GM19324 (cell line): Measurements from ENCODE around the gene AFG3L2.

ENCODE experiments used
- ATAC-seq: cut with Tn5 transposase; IDR thresholded peaks from one replicate; pipeline ENCODE4 v1.9.1; 2021; ENCODE audit warnings: mild to moderate bottlenecking, moderate library complexity; ENCODE audit not compliant: unreplicated experiment, low FRiP score

Gene AFG3L2

DNA sequence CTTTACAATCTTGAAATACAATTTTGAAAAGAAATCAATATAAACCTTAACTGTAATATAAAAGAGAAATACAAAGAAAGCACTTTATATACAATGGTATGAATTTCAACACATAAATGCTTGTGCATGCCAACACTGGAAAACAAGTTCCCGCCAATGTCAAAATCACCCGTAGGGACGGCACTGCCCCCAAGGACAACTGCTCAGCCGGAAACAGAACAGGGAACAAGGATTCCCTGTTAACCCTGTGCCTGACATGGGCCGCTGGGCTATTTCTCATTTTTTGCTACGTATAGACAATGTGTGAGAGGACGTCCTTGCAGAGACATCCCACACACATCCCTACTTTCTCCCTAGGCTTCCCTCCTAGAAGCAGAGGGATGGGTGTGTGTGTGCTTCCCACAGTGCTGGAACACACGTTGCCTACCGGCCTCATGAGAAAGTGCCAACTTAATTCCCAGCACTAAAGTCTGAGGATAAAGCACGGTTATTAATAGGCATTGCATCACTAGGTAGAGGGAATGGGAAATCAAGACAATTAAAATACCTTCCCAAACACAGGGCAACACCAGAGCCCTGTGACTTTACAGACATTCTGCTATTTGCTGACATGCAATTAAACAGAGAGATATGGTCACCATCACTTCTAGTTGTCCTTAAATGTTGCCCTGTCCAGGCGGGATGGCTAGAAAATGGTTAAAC is 14.4 kb downstream of the AFG3L2 start:
- no peak for ATAC-seq

GRCh38 chr18:12361770-12362378 is 15.2 kb downstream of the AFG3L2 start:
- ATAC-seq: no peak

- no peak for ATAC-seq
These were observed 17.5 kb downstream of the AFG3L2 start for GRCh38 chr18:12359515-12359927.

- ATAC-seq: no peak
These were observed 24.8 kb downstream of the AFG3L2 start for GRCh38 chr18:12352188-12352587.

- no peak for ATAC-seq
These were observed 29.1 kb downstream of the AFG3L2 start for GRCh38 chr18:12347895-12348294.

- no peak for ATAC-seq
These were observed 30.8 kb downstream of the AFG3L2 start for GRCh38 chr18:12346240-12346565.

- ATAC-seq: no peak
These were observed 31.4 kb downstream of the AFG3L2 start for GRCh38 chr18:12345491-12346239.

DNA sequence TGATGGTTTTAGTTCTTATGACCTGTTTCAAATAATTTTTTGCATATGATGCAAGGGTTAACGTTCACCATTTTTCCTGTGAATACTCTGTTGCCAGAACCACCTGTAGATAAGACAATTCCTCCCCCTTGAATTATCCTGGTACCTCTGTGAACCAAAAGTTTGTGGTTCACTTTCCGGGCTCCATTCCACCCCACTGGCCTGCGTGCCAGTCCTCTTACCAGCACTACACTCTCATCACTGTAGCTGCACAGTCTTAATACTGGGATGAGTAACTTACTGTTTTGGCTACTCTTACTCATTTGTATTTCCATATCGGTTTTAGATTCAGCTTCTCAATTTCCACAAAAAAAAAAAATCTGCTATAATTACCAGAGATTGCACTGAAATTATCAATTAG is 34.4 kb downstream of the AFG3L2 start:
- ATAC-seq: no peak

GRCh38 chr18:12340945-12341660 is 35.9 kb downstream of the AFG3L2 start:
- no peak for ATAC-seq

GRCh38 chr18:12338382-12338781 is 38.6 kb downstream of the AFG3L2 start:
- no peak for ATAC-seq

DNA sequence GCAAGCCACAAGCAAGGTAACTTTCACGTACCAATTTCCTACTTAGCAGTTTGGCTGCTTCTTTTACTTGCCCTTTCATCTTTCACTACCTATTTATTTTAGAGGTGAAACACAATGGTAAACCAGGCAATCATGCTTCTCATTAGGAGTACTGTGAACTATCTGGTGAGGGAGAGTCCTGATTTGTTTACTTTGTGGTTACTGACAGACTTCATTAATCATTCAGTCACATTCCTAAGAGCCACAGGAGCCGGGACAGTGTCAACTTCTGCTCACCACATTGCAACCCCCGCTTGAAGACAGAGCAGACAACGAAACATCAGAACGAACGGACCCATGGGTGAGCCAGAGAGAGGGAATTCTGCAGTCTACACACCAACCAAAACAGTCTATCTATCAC is 40.1 kb downstream of the AFG3L2 start:
- no peak for ATAC-seq

DNA sequence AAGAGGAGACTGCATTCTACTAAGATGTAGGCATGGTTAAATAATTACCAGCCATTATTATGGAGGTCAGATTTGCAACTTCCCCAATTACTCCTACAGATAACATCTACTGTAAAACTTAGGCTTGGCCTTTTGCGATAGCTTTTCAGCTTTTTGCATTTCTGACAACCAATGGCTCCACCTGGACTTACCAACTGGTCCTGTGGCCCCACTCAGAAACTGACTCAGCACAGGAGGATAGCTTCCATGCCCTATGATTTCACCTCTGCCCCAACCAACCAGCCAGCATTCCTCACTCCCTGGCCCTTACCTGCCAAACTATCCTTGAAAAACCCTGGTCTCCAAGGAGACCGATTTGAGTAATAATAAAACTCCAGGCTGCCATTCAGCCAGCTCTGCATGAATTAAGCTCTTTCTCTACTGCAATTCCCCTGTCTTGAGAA is 40.8 kb downstream of the AFG3L2 start:
- no peak for ATAC-seq

DNA sequence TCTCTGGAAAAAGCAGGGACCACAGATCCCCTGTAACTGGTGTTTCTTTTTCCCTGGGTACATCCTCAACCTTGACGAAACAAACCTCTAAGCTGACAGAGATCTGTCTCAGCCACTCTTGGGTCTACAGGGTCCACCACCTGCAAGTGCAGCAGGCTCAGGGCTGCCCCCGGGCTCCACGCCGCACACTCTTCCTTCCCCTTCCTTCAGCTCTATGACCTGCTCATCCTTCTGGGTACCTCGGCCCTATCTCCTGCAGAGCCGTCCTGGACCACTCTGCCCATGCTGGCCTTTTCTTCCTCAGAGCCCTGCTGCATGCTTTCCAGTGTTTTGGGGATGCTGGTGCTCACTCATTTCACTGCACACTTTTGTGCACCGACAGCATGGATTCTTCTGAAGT is 41.5 kb downstream of the AFG3L2 start:
- no peak for ATAC-seq

- ATAC-seq: no peak
These were observed 42.2 kb downstream of the AFG3L2 start for GRCh38 chr18:12334863-12335262.

- no peak for ATAC-seq
These were observed 42.6 kb downstream of the AFG3L2 start for GRCh38 chr18:12334366-12334808.

- ATAC-seq: no peak
These were observed 43.3 kb downstream of the AFG3L2 start for GRCh38 chr18:12333506-12334290.

- no peak for ATAC-seq
These were observed 46.3 kb downstream of the AFG3L2 start for GRCh38 chr18:12330766-12331165.

DNA sequence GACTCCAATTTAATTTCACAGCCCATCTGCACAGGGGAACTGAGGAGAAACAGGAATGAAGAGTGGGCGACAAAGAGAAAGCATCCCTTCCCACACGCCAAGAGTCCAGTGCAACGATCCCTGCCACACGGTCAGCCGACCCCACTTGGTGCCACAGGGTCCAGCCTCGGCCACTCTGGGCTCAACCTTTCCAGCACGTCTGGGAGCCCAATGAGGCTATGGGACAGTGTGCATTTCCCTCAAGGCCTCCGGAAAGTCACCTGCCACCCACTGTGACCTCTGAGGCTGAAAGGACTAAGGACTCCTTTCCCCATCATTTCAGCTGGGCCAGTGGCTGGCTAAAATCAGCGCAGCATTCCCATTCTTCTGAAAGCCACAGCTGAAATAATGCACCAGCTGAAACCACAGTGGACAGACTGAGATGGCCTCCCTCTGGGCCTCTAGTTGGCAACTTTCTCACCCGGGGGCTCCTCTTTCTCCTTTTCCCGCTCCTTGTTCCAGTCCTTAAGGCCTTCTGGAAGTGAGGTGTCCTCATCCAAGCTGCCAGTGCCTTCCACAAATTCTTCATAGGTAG is 47.8 kb downstream of the AFG3L2 start:
- no peak for ATAC-seq

DNA sequence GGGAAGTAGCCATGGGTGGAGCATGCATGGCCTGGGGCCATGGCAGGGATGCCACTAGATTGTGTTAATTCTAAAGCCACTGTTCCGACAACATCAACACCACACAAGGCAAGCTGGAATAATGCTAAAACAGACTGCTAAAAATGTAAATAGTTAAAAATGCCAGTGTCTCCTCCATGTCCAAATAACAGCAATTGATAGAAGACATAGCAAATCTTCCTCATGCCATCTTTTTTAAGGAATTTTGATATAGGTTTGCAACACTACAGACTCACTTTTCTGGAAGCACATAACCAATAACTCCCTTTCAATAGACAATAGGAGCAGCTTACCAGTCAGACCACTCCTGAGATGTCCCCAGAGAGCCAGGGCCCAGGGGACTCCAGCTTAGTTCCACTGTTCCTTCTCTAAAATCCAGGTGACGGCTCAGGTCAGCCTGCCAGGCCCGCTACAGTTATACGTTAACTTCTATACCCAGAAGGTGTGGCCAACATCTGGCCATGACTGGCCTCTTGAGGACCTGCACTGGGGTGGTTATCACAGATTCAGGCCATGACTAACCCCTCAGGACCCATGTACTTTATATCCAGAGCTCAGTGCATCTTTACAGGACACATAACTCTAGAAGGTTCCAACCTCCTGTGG is 48.7 kb downstream of the AFG3L2 start:
- ATAC-seq: peak; percentile 13
